ENCODE results near the gene TRIO.

TRIO gene

GRCh38 chr5:14191325-14191724, 48.2 kb downstream of the TRIO start:
- no peaks in the 10 kb centered on the region for H3K27me3 ChIP-seq (ENCODE audit: control insufficient read depth, low read length)
- H3K9me3 ChIP-seq (ENCODE audit: control insufficient read depth, insufficient read depth, low read length), result no peaks in the 10 kb centered on the region
- H3K9me2 ChIP-seq (replicated peaks; ENCODE audit: control insufficient read depth, low read length), result no peaks in the 10 kb centered on the region
- no peak overlapping the region for H3K4me2 ChIP-seq (ENCODE audit: low read length)
- no peak overlapping the region for H3K4me3 ChIP-seq (ENCODE audit: low read length)
- H3K27ac ChIP-seq (ENCODE audit: low read depth, low read length), result no peak overlapping the region
- H3K4me1 ChIP-seq (ENCODE audit: control insufficient read depth, low read length), result no peaks in the 10 kb centered on the region; the same call in 1 of the 2 replicates
- no peaks in the 10 kb centered on the region for H3K36me3 ChIP-seq (ENCODE audit: control insufficient read depth, low read length)
- H3F3A ChIP-seq (ENCODE audit: control insufficient read depth, insufficient read depth), result no peaks in the 10 kb centered on the region
- no peak for TF ChIP-seq CTCF (IDR thresholded peaks at IDR 0.05; ENCODE audit: low read depth, low read length, poor library complexity, severe bottlenecking)
- TF ChIP-seq EZH2phosphoT487 (IDR thresholded peaks at IDR 0.05; ENCODE audit: borderline replicate concordance, low read length), result no peak
- H3K79me2 ChIP-seq (ENCODE audit: control insufficient read depth, low read length), result peaks cover 93% of the 10 kb centered on the region
- H4K20me1 ChIP-seq (ENCODE audit: control insufficient read depth, insufficient read depth, low read depth, low read length), result peaks cover 14% of the 10 kb centered on the region; the same call in 1 of the 2 replicates

- no peaks in the 10 kb centered on the region for H3K4me1 ChIP-seq (ENCODE audit: control insufficient read depth, low read length)
- H3K36me3 ChIP-seq (ENCODE audit: control insufficient read depth, low read length), result no peaks in the 10 kb centered on the region
- TF ChIP-seq EZH2phosphoT487 (IDR thresholded peaks at IDR 0.05; ENCODE audit: borderline replicate concordance, low read length), result no peak
- TF ChIP-seq CTCF (IDR thresholded peaks at IDR 0.05; ENCODE audit: low read depth, low read length, poor library complexity, severe bottlenecking), result no peak
- H3K4me2 ChIP-seq (ENCODE audit: low read length), result no peak overlapping the region
- peaks cover 12% of the 10 kb centered on the region; the same call in 1 of the 2 replicates for H4K20me1 ChIP-seq (ENCODE audit: control insufficient read depth, insufficient read depth, low read depth, low read length)
- no peak overlapping the region for H3K27ac ChIP-seq (ENCODE audit: low read depth, low read length)
- H3K79me2 ChIP-seq (ENCODE audit: control insufficient read depth, low read length), result peaks cover 92% of the 10 kb centered on the region
- H3K27me3 ChIP-seq (ENCODE audit: control insufficient read depth, low read length), result no peaks in the 10 kb centered on the region
- H3F3A ChIP-seq (ENCODE audit: control insufficient read depth, insufficient read depth), result no peaks in the 10 kb centered on the region
- no peaks in the 10 kb centered on the region for H3K9me3 ChIP-seq (ENCODE audit: control insufficient read depth, insufficient read depth, low read length)
- H3K9me2 ChIP-seq (replicated peaks; ENCODE audit: control insufficient read depth, low read length), result no peaks in the 10 kb centered on the region
- H3K4me3 ChIP-seq (ENCODE audit: low read length), result no peak overlapping the region
Measured at GRCh38 chr5:14193496-14193895, 50.4 kb downstream of the TRIO start.

GRCh38 chr5:14195588-14195987, 52.4 kb downstream of the TRIO start:
- H3F3A ChIP-seq (ENCODE audit: control insufficient read depth, insufficient read depth), result no peaks in the 10 kb centered on the region
- H3K4me3 ChIP-seq (ENCODE audit: low read length), result no peak overlapping the region
- TF ChIP-seq CTCF (IDR thresholded peaks at IDR 0.05; ENCODE audit: low read depth, low read length, poor library complexity, severe bottlenecking), result no peak
- TF ChIP-seq EZH2phosphoT487 (IDR thresholded peaks at IDR 0.05; ENCODE audit: borderline replicate concordance, low read length), result no peak
- H4K20me1 ChIP-seq (ENCODE audit: control insufficient read depth, insufficient read depth, low read depth, low read length), result peaks cover under 1% of the 10 kb centered on the region; the same call in 1 of the 2 replicates
- peaks cover 92% of the 10 kb centered on the region for H3K79me2 ChIP-seq (ENCODE audit: control insufficient read depth, low read length)
- no peaks in the 10 kb centered on the region for H3K9me2 ChIP-seq (replicated peaks; ENCODE audit: control insufficient read depth, low read length)
- H3K36me3 ChIP-seq (ENCODE audit: control insufficient read depth, low read length), result no peaks in the 10 kb centered on the region
- no peaks in the 10 kb centered on the region for H3K27me3 ChIP-seq (ENCODE audit: control insufficient read depth, low read length)
- peaks cover 5% of the 10 kb centered on the region; the same call in 1 of the 2 replicates for H3K4me1 ChIP-seq (ENCODE audit: control insufficient read depth, low read length)
- no peak overlapping the region for H3K4me2 ChIP-seq (ENCODE audit: low read length)
- no peaks in the 10 kb centered on the region for H3K9me3 ChIP-seq (ENCODE audit: control insufficient read depth, insufficient read depth, low read length)
- no peak overlapping the region for H3K27ac ChIP-seq (ENCODE audit: low read depth, low read length)
